Stimulated activated CD4-positive, alpha-beta T cell treated with anti-CD3 and anti-CD28 coated beads, TNF-alpha, amount 100 ng/mL, for 1 hour (primary cell): ENCODE results near the gene LRMDA.
"Not testable (repeated sequence)": the region's sequence is repeated elsewhere in the genome, so short reads cannot be mapped to it uniquely, and the experiment has no call there.

Experiments
- DNase-seq, 3 donors: peaks; one replicate each; pipeline ENCODE4 v3.0.0-alpha.2; 2020; ENCODE audit warnings: low read depth in 3 of 3, low spot score in 1 of 3

LRMDA gene

GRCh38 chr10:75605795-75606194 is 174.4 kb downstream of the LRMDA start:
- not testable (repeated sequence) for DNase-seq

GRCh38 chr10:75606203-75606779 is 174.9 kb downstream of the LRMDA start:
- DNase-seq: no peak

- no peak for DNase-seq
Observed at GRCh38 chr10:75607576-75607975, 176.2 kb downstream of the LRMDA start.

- DNase-seq: no peak
Observed at GRCh38 chr10:75610183-75610582, 178.8 kb downstream of the LRMDA start.

- no peak for DNase-seq
Observed at GRCh38 chr10:75611172-75611992, 180.0 kb downstream of the LRMDA start.

GRCh38 chr10:75611993-75612372 is 180.6 kb downstream of the LRMDA start:
- DNase-seq: no peak

- no peak for DNase-seq
Observed at GRCh38 chr10:75612904-75613684, 181.7 kb downstream of the LRMDA start.

- DNase-seq: no peak
Observed at GRCh38 chr10:75613685-75614504, 182.5 kb downstream of the LRMDA start.

GRCh38 chr10:75616076-75616475 is 184.7 kb downstream of the LRMDA start:
- no peak for DNase-seq

- no peak for DNase-seq
Observed at GRCh38 chr10:75616874-75617478, 185.6 kb downstream of the LRMDA start.

GRCh38 chr10:75617485-75618155 is 186.2 kb downstream of the LRMDA start:
- DNase-seq: no peak

- DNase-seq: no peak
Observed at GRCh38 chr10:75619635-75620034, 188.2 kb downstream of the LRMDA start.

- no peak for DNase-seq
Observed at GRCh38 chr10:75620356-75620755, 188.9 kb downstream of the LRMDA start.

GRCh38 chr10:75621003-75621402 is 189.6 kb downstream of the LRMDA start:
- DNase-seq: not testable (repeated sequence)

- DNase-seq: no peak
Observed at GRCh38 chr10:75622503-75622902, 191.1 kb downstream of the LRMDA start.

GRCh38 chr10:75623310-75624093 is 192.1 kb downstream of the LRMDA start:
- DNase-seq: no peak

GRCh38 chr10:75624638-75625037 is 193.2 kb downstream of the LRMDA start:
- DNase-seq: no peak

GRCh38 chr10:75630746-75631145 is 199.3 kb downstream of the LRMDA start:
- DNase-seq: no peak

GRCh38 chr10:75632805-75633462 is 201.5 kb downstream of the LRMDA start:
- no peak for DNase-seq
